Ecto neural progenitor cell (in vitro differentiated cells): ENCODE measurements around the gene ACER3.

Source experiments
- DNase-seq: peaks from one replicate; pipeline ENCODE4 v3.0.0-alpha.2; 2018; ENCODE audit warnings: low spot score

Gene ACER3

DNA sequence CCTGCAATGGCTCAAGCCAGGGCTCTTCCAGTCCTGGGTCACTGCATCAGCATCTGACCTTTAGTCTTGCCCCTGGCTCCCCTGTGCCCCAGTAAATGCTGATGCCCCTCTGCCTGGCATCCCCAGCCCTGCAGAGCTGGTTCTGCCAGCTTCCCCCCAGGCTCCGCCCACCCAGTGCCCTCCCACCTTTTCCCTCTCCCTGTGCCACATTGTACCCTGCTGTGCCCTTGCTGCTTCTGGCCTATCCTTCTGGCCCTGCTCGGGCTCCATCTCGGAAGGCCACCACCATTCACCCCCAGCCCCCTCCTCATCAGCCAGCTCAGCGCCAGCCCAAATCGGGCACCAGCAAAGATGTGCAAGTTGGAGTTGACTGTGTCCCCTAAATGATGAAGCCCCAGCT lies 213.5 kb downstream of the ACER3 start:
- peak; percentile 39 for DNase-seq

DNA sequence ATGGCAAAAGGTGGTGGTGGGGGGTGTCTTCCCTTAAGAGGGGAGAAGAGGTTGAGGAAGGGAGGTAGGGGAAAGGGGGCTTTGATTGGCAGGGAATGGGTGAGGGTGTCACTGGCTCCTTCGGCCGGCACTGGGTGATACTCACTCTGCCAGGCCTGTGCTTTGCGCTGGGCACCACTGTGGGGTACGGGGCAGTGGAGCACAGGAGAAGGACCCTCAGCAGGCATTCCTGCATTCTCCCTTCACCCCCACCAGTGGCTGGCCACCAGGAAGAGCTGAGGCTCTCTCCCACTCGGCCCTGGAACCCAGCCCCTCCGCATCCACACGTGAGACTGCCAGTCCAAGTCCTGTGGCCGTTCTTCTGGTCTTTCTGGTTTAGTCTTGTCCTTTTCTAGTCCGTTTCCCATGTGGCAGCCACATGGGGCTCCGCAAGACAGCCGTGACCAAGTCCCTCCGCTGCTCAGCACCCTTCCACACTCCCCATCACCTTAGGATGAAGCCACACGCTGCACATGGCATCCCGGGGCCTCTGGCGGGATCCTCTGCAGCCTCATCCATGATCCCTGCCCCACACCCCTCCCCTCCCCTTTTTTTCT lies 214.0 kb downstream of the ACER3 start:
- peak; percentile 35 for DNase-seq

DNA sequence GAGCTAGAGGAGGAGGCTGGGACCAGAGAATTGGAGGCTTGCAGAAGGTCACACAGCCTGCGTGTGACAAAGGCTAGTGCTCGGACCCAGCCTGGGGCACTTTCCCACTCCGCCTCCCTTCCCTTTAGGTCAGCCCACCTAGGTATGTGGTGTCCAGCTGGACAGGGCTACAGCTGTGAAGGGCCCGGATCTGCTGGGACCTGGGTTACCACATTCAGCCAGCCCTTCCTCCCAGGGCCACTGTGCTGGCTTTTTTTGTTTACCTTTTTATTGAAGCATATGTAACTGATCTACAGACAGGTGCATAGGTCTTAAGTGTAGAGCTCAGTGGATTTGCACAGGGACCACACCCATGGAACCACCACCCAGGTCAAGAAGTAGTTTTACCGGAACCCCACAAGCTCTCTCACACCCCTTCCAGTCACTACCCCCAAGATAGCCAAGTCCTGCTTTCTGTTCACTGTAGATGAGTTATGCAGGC lies 214.7 kb downstream of the ACER3 start:
- DNase-seq = no peak
